PC-9 (cell line): Measurements from ENCODE around the gene LEKR1.

ENCODE experiments used
- CTCF ChIP-seq: fragments of 200-600 bp; sonication (generic); conservative IDR thresholded peaks from 2 replicates; pipeline ENCODE4 v1.6.1; 2017; ENCODE audit warnings: mixed run types, antibody characterized with exemption, mild to moderate bottlenecking, moderate library complexity
- EZH2 ChIP-seq: fragments of 200-600 bp; sonication (generic); IDR thresholded peaks from 2 replicates; pipeline ENCODE4 v1.8.0; 2017; ENCODE audit warnings: antibody characterized with exemption, low read depth

GRCh38 chr3:157077565-157077991, 251.4 kb downstream of the LEKR1 start:
- TF ChIP-seq CTCF = no peak
- no peak for TF ChIP-seq EZH2
